SK-N-MC (cell line): Measurements from ENCODE around the gene GJD3.

Experiments used
- EZH2 ChIP-seq: fragments of 200-600 bp; sonication (generic); IDR thresholded peaks from one replicate; pipeline ENCODE4 v1.6.1; 2017; ENCODE audit warnings: antibody characterized with exemption
- POLR2AphosphoS5 ChIP-seq: IDR thresholded peaks from 2 replicates; pipeline ENCODE4 v1.6.1; 2012; ENCODE audit warnings: mild to moderate bottlenecking, low read depth, low read length, borderline replicate concordance

DNA sequence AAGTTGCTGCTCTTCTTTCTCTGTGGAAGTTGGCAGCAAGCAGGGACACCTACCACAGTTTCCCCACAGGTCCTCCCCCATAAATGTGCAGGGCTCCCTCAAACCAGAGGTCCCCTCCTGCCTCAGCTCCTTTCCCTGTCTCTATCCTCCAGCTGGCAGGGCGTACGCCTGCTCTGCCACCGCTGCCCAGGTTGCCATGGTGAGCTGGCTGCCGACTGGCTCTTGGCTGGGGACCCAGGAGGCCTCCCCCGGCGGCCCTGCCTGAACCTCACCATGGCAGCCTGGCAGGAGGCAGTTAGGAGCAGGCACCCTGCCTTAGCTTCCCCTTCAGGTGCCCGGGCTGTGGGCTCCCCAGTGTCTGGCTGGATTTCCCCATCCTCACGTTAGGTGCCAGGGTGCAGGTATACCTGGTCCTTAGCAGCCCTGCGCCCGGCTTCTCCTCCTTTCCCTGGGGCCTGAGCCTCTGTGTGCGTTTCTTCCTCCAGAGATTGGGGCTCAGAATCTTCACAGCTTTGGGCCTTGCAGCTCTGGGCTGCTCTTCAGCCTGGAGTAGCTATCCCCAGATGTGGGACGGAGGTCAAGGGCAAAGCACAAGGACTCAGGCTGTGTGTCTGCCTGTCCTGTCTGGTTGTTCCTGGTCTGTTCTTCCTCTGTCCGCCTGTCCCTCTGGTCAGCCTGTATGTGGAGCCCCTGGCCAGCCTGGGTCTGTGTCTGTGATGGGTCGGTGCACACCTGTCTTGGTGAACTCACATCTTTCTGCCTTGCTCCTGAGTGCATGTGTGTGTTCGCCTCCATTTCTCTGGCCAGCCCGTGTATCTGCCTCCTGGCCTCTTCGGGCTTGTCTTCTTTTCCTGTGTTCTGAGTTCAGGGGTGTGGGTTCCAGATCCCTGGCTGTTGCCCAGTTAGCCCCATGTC is 15.7 kb downstream of the GJD3 start:
- no peak for TF ChIP-seq POLR2AphosphoS5
- TF ChIP-seq EZH2, result no peak
